HG02938 (cell line): ENCODE data around the gene PIN1.
"Not testable (repeated sequence)": the region's sequence is repeated elsewhere in the genome, so short reads cannot be mapped to it uniquely, and the experiment has no call there.

ENCODE experiments used
- ATAC-seq: cut with Tn5 transposase; IDR thresholded peaks from one replicate; pipeline ENCODE4 v1.9.1; 2021; ENCODE audit warnings: mild to moderate bottlenecking, moderate library complexity; ENCODE audit not compliant: unreplicated experiment

PIN1 gene

DNA sequence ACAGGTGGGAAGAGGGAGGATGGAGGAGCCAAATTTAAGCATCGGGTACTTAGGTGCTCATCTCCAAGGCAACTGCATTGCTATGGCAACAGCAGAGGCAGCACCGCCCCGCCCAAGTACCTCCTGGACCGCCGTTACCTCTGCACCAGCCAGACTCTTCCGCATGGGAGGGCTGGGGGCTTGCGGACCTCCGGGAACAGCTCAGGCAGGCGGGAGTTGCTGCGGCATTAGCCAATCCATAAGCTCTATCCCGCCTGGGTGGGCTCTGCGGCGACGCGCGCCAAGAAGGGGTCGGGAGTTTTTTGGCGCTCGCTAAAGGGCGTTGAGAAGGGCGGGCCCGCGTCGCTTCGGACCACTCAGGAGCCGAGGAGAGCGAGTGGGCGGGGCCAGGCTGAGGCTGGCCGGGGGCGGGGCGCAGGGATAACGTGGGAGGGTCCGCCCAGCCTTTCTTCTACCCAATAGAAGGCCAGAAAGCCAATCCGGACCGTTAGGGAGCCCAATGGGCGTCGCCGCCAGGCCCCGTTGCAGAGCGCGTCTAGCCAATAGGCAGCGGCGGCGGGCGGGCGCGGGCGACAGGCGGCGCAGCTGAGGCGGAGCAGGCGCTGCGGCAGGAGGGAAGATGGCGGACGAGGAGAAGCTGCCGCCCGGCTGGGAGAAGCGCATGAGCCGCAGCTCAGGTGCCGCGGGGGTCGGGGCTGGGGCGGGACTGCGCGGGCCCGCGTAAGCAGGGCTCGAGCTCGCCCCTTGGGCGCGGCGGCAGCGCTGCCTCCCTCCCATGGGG, at the start of gene PIN1:
Gene PIN1, plus strand, starts transcription at position 593 of the 781 bp plus-strand sequence. Its CDS starts 27 bp downstream, at position 620.
- ATAC-seq: peak; percentile 94

DNA sequence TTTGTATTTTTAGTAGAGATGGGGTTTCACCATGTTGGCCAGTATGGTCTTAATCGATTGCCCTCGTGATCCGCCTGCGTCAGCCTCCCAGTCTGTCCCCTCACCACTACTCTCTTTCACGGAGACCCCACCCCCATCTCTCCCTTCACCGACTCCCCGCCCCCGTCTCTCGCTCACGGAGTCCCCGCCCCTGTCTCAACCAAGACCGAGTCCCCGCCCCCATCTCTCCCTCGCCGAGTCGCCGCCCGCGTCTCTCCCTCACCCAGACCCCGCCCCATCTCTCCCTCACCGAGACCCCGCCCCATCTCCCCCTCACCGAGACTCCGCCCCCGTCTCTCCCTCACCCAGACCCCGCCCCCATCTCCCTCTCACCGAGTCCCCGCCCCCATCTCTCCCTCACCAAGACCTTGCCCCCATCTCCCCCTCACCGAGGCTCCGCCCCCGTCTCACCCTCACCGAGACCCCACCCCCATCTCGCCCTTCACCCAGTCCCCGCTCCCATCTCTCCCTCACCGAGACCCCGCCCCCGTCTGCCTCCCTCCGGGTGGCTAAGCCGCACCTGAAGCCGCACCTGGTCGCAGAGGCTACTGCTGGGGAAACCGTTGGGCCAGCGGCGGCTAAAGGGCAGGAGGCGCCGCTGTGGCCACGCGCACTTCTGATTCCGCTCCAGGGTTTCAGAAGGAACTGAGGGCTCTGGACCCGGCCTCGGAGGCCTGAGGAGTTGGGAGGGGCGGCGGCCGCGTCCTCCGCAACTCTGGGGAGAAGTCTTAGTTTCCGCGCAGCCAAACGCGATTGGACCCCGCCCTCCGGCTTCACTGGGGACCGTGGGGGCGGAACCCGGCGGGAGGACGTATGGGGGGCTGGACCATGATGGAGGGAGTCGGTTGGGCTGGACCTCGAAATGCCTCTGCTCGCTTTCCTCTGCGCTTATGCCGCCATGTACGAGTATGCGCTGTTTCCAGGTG, 49.5 kb upstream of the PIN1 start:
- peak; percentile 78 for ATAC-seq

DNA sequence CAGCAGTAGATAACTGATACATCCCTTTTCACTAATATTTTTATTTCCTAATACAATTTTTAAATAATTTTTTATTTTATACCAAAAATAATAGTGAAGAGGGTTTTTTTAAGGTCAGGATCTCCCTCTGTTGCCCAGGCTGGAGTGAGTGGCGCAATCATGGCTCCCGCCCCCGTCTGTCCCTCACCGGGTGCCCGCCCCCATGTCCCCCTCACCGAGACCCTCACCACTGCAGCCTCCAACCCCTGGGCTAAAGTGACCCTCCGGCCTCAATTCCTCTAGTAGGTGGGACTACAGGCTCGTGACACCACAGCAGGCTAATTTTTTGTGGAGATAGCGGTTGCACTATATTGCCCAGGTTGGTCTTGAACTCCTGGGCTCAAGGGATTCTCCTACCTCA, 48.8 kb upstream of the PIN1 start:
- no peak for ATAC-seq

DNA sequence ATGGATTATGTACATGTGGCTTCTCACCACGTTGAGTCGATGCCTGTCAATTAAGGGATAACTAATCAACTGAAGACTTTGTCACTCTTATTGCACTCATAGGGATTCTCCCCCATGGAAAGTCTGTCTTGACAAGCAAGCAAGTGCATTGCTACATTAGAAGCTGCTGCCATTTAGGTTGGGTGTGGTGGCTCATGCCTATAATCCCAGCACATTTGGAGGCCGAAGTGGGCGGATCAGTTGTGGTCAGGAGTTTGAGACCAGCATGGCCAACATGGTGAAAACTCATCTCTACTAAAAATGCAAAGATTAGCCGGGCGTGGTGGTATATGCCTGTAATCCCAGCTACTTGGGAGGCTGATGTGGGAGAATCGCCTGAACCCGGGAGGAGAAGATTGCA, 48.3 kb upstream of the PIN1 start:
- ATAC-seq: no peak

DNA sequence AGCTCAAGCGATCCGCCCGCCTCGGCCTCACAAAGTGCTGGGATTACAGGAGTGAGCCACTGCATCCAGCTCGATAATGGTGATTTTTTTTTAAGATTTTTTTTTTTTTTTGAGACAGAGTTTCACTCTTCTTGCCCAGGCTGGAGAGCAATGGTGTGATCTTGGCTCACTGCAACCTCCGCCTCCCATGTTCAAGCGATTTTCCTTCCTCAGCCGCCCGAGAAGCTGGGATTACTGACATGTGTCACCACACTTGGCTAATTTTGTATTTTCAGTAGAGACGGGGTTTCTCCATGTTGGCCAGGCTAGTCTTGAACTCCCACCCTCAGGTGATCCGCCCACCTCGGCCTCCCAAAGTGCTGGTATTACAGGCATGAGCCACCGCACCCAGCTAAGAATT, 46.5 kb upstream of the PIN1 start:
- not testable (repeated sequence) for ATAC-seq

DNA sequence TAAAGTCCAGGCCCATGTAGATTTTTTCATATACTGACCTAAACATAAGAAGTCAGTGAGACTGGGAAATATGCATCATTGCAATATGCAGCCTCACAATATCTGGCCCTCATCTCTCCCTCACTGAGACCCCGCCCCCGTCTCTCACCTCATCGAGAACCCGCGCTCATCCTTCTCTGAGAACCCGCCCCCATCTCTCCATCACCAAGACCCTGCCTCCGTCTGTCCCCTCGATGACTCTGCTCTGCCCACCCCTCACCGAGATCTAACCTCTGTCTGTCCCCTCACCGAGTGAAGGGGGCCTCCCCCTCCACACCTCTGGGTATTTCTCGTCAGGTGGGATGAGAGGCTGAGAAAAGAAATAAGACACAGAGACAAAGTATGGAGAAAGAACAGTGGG, 46.1 kb upstream of the PIN1 start:
- no peak for ATAC-seq

DNA sequence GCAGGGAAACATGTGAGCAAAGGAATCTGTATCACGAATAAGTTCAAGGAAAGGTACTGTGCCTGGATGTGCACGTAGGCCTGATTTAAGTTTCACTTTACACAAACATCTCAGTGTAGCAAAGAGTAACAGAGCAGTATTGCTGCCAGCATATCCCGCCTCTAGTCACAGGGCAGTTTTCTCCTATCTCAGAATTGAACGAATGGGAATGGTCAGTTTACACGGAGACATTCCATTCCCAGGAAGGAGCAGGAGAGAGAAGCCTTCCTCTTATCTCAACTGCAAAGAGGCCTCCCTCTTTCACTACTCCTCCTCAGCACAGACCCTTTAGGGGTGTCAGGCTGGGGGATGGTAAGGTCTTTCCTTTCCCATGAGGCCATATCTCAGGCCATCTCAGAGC, 45.5 kb upstream of the PIN1 start:
- not testable (repeated sequence) for ATAC-seq

DNA sequence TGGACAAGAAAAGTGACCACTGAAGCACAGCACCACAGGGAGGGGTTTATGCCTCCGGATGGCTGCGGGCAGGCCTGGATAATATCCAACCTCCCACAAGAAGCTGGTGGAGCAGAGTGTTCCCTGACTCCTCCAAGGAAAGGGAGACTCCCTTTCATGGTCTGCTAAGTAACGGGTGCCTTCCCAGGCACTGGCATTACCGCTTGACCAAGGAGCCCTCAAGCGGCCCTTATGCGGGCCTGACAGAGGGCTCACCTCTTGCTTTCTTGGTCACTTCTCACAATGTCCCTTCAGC, 44.1 kb upstream of the PIN1 start:
- not testable (repeated sequence) for ATAC-seq

DNA sequence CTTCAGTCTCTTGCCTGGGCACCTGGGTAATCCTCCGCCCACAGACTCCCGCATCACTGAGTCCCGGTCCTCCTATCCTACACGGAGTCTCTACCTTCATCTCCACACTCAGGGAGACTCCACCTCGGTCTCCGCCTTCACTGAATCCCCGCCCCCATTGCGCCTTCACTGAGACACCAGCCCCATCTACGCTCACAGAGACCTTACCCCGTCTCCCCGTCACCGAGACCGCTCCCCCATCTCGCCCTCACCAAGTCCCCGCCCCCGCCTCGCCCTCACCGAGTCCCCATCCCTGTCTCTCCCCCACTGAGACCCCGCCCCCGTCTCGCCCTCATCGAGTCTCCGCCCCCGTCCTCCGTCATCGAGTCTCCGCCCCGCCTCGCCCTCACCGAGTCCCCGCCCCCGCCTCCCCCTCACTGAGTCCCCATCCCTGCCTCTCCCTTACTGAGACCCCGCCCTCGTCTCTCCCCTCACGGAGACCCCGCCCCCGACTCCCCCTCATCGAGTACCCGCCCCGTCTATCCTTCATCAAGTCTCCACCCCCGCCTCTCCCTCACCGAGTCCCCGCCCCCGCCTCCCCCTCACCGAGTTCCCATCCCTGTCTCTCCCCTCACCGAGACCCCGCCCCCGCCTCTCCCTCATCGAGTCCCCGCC, 43.4 kb upstream of the PIN1 start:
- ATAC-seq: no peak

DNA sequence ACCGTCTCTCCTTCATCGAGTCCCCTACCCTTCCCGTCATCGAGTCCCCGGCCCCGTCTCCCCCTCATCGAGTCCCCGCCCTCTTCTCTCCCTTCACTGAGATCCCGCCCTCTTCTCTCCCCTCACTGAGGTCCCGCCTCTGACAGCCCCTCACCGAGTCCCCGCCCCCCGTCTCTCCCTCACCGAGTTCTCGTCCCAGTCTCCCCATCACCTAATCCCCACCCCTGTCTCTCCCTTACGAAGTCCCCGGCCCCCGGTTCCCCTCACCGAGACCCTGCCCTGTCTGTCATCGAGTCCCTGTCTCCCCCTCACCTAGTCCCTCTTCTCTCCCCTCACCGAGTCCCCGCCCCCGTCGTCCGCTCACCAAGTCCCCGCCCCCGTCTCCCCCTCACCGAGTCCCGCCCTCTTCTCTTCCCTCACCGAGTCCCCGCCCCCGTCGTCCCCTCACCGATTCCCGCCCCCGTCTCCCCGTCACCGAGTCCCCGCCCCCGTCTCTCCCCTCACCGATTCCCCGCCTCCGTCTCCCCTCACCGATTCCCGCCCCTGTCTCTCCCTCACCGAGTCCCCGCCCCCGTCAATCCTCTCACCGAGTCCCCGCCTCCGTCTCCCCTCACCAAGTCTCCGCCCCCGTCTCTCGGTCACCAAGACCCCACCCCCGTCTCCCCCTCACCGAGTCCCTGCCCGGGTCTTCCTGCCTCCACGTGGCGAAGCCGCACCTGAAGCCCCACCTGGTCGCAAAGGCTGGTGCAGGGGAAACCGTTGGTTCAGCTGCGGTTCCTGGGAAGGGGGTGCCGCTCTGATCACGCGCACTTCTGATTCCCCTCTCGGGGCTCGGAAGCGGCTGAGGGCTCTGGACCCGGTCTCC, 42.7 kb upstream of the PIN1 start:
- ATAC-seq: no peak

DNA sequence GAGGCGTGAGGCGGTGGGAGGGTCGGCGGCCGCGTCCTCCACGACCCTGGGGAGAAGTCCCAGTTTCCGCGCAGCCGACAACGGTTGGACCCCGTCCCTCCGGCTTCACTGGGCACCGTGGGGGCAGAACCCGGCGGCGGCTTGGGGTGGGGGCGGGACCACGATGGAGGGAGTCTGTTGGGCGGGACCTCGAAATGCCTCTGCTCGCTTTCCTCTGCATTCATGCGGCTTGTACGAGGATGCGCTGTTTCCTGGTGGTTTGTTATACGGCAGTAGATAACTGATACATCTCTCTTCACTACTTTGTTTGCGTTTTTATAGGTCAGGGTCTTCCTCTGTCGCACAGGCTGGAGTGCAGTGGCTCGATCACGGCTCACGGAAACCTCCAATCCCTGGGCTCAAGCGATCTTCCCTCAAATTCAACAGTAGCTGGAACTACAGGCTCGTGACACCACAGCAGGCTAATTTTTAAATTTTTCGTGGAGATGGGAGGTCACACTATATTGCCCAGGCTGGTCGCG, 42.0 kb upstream of the PIN1 start:
- no peak for ATAC-seq

DNA sequence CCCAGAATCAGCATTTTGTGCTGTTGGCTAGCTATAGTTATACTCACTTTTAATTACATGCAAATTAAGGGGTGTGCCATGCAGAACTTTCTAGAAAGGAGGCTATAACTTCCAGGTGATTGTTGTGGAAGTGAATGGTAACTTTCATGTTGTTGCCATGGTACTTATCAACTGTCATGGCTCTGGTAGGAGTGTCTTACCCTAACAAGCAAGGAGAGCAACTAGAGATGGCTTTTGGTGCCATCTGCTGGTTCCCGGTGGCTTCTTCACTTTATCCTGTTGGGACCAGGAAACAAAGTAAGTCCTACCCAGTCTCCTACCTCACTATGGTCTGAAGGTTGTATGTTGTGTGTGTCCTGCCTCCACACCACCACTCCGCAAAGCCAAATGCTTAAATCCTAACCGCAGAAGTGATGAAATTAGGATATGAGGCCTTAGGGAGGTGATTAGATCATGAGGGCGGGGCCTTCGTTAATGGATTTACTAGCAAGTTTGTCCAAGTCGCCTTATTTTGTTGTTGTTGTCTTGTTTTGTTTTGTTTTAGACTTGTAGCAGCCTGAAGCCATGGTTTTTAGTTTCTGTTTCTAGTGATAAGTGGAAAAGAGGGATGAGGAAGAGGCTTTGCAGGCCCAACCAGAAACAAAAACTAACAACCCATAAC, 38.9 kb upstream of the PIN1 start:
- ATAC-seq: peak; percentile 48

DNA sequence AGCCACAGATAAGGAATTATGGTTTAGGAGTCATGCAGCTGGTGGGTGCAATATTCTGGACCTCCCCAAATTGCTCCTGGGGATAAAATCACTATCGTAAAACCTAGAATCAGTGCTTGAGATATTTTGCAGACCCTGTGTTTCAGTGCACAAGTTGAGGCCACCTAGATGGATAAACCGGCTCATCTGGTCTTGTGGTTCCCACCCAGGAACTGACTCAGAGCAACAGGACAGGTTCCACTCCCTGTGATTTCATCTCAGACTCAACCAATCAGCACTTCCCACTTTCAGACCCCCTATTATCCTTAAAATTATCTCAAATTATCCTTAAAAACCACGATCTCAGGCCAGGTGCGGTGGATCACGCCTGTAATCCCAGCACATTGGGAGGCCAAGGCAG, 37.2 kb upstream of the PIN1 start:
- ATAC-seq: no peak

DNA sequence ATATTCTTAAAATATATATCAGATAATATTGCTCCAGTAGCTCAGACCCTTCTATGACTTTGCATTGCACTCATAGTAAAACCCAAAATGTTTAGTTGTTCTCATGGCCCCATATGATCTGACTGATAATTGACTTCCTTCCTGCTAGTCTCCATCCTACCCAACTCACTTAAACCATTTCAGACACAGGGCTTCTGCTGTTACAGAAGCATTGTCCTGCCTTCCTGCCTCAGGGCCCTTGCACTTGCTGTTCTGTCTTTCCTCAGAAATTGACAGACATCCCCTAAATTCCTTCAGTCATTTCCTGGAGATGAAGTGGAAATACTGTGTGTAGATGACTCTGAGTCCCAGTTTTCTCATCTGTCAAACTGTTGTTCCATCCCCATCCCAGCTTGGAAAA, 36.0 kb upstream of the PIN1 start:
- ATAC-seq: no peak

DNA sequence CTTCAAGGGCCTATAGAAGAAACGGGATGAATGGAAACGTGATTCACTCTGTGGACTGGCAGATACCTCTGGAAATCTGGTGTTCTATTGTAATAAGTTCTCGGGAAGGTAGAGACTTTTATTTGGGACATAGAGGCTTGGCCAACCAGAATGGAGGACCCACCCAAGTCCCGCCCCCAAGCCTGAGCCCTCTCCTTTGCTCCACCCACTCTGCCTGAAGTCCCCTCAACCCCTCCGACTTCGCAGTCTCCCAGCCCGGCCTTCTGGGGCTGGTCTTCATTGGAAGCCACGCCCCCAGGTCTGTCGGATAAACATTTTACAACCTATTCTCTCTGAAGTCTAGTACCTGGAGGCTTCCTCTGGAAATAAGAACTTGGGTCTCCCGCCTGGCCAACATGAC, 33.1 kb upstream of the PIN1 start:
- no peak for ATAC-seq

DNA sequence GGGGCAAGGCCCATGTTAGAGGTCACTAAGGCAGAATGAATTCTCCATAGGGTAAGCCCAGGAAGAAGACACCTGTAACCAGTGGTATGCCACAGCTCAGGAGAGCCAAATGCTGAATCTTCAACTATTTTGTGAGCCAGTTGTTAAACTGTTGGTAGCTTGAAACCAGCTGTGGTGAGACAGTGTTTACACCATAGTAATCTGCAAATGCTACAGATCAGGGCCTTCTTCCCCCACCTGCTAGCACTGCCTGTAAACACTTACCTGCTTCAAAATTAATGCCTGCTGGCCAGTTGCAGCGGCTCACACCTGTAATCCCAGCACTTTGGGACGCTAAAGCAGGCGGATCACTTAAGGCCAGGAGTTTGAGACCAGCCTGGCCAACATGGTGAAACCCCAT, 28.3 kb upstream of the PIN1 start:
- no peak for ATAC-seq

DNA sequence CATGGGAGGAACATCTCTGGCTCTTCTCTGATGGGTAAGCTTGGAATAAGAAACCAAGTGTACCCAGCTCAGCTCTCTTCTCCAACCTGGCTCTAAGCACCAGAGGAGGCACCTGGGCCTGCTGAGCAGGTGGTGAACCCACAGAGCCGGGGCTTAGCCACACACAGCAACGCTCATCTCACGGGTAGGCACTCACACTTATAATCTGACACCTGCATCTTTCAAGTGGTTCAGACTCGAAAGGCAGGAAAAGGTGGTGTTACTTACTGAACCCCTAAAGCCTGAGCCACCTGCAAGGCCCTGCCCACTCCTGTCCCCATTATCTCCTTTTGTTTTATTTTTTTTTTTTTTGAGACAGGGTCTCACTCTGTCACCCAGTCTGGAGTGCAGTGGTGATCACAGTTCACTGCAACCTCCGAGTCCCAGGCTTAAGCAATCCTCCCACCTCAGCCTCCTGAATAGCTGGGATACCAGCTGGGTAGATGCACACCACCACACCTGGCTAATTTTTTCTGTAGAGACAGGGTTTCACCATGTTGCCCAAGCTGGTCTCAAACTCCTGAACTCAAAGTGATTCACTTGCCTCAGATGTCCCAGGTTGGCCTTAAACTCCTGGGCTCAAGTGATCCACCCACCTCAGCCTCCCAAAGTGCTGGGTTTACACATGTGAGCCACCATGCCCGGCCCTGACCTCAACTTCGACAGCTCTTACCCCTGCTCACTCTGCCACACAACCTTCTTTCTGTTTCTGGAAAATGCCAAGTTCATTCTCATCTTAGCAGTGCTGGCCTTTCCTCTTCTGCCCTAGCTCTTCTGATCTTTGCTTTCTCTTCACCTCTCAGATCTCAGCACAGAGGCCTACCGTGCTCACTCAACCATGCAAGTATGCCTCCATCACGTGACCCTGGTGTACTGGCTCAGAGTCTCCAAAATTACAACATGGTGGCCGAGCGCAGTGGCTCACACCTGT, 26.0 kb upstream of the PIN1 start:
- no peak for ATAC-seq

DNA sequence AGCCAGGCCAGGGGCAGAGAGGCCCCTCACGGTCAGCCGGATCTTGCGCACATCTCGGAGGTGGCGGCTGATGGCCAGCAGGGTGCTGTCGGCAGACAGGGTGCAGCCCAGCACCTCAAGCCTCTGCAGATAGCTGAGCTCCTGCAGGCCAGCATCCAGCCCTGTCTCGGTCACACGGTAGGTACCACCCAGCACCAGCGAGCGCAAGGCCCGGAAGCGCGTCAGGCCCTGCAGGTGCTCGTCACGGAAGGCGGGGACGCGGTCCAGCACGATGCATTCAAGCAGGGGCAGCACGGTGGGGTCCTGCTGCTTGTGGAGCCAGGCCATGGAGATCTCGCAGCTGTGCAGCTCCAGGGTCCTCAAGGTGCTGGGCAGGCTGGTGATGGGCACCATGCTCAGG, 24.0 kb upstream of the PIN1 start:
- ATAC-seq: no peak
